Parathyroid adenoma (tissue), 2 donors: ENCODE data around the gene LRP1B.

Source experiments
- H2AFZ ChIP-seq: fragments of 300-600 bp; sonication (generic); one replicate; pipeline ENCODE4 v1.7.0; 2017; ENCODE audit warnings: antibody characterized with exemption, mild to moderate bottlenecking
- H3K27ac ChIP-seq: fragments of 300-600 bp; sonication (generic); one replicate; pipeline ENCODE4 v1.7.0; 2017
- H3K27me3 ChIP-seq: fragments of 300-600 bp; sonication (generic); one replicate; pipeline ENCODE4 v1.7.0; 2017; ENCODE audit warnings: low read length; ENCODE audit not compliant: control insufficient read depth, insufficient read depth
- H3K36me3 ChIP-seq: fragments of 300-600 bp; sonication (generic); one replicate; pipeline ENCODE4 v1.7.0; 2017; ENCODE audit warnings: low read length; ENCODE audit not compliant: control insufficient read depth, insufficient read depth
- H3K4me1 ChIP-seq: fragments of 300-600 bp; sonication (generic); one replicate; pipeline ENCODE4 v1.7.0; 2017; ENCODE audit warnings: control low read depth
- H3K4me2 ChIP-seq: fragments of 300-600 bp; sonication (generic); one replicate; pipeline ENCODE4 v1.7.0; 2017; ENCODE audit warnings: low read length
- H3K4me3 ChIP-seq: fragments of 300-600 bp; sonication (generic); one replicate; pipeline ENCODE4 v1.7.0; 2017; ENCODE audit warnings: low read depth, low read length
- H3K79me2 ChIP-seq: fragments of 300-600 bp; sonication (generic); one replicate; pipeline ENCODE4 v1.7.0; 2017; ENCODE audit warnings: control low read depth
- H3K9ac ChIP-seq: fragments of 300-600 bp; sonication (generic); one replicate; pipeline ENCODE4 v1.7.0; 2017; ENCODE audit warnings: mild to moderate bottlenecking
- H3K9me3 ChIP-seq: fragments of 300-600 bp; sonication (generic); one replicate; pipeline ENCODE4 v1.7.0; 2017; ENCODE audit warnings: low read length; ENCODE audit not compliant: control insufficient read depth
- TF ChIP-seq, protein P1 (sequence below): fragments of 300-600 bp; sonication (generic); IDR thresholded peaks from one replicate; pipeline ENCODE4 v1.7.0; 2017; ENCODE audit warnings: antibody characterized with exemption, mild to moderate bottlenecking
- donor health status: primary hyperparathyroidism.

Gene LRP1B

DNA sequence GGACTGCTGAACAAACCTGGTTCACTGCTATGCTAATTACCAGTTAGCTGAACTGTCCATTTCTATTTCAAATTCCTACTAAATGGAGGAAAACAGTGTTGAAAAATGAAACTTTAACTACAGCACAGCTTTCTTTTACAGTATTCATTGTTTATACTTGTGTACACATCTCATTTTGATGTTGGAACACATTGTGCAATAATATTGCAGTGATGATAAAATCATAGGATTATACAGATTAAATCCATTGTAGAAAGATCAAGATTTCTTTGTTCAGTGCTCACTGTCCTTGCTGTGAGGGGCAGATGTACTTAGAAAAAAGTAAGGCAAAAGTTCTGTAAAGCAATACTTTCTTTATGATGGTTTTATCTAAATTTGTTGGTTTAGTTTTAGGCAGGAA is 1055.1 kb downstream of the LRP1B start:
- TF ChIP-seq, protein P1, sequence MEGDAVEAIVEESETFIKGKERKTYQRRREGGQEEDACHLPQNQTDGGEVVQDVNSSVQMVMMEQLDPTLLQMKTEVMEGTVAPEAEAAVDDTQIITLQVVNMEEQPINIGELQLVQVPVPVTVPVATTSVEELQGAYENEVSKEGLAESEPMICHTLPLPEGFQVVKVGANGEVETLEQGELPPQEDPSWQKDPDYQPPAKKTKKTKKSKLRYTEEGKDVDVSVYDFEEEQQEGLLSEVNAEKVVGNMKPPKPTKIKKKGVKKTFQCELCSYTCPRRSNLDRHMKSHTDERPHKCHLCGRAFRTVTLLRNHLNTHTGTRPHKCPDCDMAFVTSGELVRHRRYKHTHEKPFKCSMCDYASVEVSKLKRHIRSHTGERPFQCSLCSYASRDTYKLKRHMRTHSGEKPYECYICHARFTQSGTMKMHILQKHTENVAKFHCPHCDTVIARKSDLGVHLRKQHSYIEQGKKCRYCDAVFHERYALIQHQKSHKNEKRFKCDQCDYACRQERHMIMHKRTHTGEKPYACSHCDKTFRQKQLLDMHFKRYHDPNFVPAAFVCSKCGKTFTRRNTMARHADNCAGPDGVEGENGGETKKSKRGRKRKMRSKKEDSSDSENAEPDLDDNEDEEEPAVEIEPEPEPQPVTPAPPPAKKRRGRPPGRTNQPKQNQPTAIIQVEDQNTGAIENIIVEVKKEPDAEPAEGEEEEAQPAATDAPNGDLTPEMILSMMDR, result no peak
- no peak overlapping the region for H3K27ac ChIP-seq
- no peaks in the 10 kb centered on the region for H3K4me1 ChIP-seq
- no peaks in the 10 kb centered on the region for H3K9me3 ChIP-seq
- no peaks in the 10 kb centered on the region for H3K79me2 ChIP-seq
- no peak overlapping the region for H2AFZ ChIP-seq
- no peaks in the 10 kb centered on the region for H3K36me3 ChIP-seq
- H3K4me2 ChIP-seq, result no peak overlapping the region
- H3K27me3 ChIP-seq, result no peaks in the 10 kb centered on the region
- no peak overlapping the region for H3K9ac ChIP-seq
- H3K4me3 ChIP-seq, result no peak overlapping the region

DNA sequence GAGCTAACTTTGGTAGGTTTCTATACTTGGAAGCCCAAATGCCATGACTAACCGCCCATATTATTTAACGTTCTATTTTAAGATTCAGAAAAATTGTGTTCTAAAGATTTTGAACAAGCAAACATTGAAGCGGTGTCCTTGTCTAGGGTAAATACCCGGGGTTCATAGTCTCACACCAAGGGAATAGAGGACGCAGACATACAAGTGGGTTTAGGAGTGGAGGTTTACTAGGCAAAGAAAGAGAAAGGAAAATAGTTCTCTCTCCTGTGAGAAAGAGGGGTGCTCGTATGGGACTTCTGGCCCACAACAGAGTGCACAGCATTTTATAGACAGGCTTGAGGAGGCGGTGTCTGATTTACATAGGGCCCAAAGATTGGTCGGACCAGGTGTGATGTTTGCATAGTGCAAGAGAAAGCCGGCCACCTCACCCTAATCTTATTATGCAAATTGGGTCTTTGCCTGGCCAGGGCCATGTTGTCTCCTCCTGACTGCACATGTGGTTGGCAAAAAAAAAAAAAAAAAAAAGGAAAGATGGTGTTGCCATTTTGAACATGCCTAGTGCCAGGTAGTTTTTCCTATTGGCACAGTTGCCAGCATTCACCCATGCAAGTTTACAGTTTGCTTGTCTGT is 1062.6 kb downstream of the LRP1B start:
- no peaks in the 10 kb centered on the region for H3K9me3 ChIP-seq
- no peak overlapping the region for H3K9ac ChIP-seq
- H3K36me3 ChIP-seq, result no peaks in the 10 kb centered on the region

DNA sequence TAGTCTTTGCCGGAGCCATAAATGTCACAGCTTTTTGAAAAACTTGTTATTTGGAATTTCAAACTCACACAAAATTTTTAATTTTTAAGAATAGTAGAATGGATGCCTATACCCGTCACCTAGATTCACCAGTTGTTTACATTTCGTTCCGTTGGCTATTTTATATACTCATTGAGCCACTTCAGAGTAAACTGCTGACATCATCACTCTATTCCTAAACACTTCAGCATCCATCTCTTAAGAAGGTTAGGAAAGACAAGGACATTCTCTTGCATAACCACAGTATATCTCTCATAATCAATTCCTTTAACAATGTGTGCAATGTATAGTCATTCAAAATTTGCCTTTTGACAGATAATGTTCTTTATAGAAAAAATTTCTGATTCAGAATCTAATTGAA is 1065.8 kb downstream of the LRP1B start:
- no peaks in the 10 kb centered on the region for H3K79me2 ChIP-seq
- H3K27me3 ChIP-seq, result no peaks in the 10 kb centered on the region
- no peak overlapping the region for H2AFZ ChIP-seq
- no peak overlapping the region for H3K27ac ChIP-seq
- H3K9ac ChIP-seq, result no peak overlapping the region
- no peak overlapping the region for H3K4me3 ChIP-seq
- no peak overlapping the region for H3K4me2 ChIP-seq
- TF ChIP-seq, protein P1, result no peak
- no peaks in the 10 kb centered on the region for H3K4me1 ChIP-seq
- H3K9me3 ChIP-seq, result no peaks in the 10 kb centered on the region
- H3K36me3 ChIP-seq, result no peaks in the 10 kb centered on the region

More for the DNA sequence above, 1062.6 kb downstream of the LRP1B start:
- H3K4me1 ChIP-seq, result no peaks in the 10 kb centered on the region
- no peak overlapping the region for H3K4me3 ChIP-seq
- H3K79me2 ChIP-seq, result no peaks in the 10 kb centered on the region
- no peak overlapping the region for H3K27ac ChIP-seq
- TF ChIP-seq, protein P1, result no peak
- H3K4me2 ChIP-seq, result no peak overlapping the region
- no peak overlapping the region for H2AFZ ChIP-seq
- H3K27me3 ChIP-seq, result no peaks in the 10 kb centered on the region

DNA sequence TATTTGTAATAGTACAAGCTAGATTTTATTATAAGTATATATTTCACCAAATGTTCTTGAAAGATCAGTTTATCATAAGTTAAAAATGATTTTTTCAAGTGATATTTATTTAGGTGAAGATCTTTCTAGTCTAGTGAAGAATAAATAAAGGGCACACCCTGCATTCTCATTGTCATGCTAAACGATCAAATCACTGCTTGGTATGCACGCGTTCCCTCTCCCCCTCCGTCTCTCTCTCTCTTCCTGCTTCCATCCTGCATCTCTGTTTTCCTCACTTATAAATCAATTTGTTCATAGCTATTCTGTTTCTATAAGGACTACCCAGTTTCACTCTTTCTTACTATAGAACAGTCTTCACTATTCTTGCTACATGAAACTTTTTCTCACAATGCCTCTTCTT is 1067.4 kb downstream of the LRP1B start:
- no peak overlapping the region for H3K27ac ChIP-seq
- H3K9me3 ChIP-seq, result no peaks in the 10 kb centered on the region
- TF ChIP-seq, protein P1, result no peak
- H3K4me2 ChIP-seq, result no peak overlapping the region
- H3K4me1 ChIP-seq, result no peaks in the 10 kb centered on the region
- no peak overlapping the region for H3K9ac ChIP-seq
- no peaks in the 10 kb centered on the region for H3K27me3 ChIP-seq
- no peak overlapping the region for H2AFZ ChIP-seq
- H3K4me3 ChIP-seq, result no peak overlapping the region
- H3K79me2 ChIP-seq, result no peaks in the 10 kb centered on the region
- H3K36me3 ChIP-seq, result no peaks in the 10 kb centered on the region

DNA sequence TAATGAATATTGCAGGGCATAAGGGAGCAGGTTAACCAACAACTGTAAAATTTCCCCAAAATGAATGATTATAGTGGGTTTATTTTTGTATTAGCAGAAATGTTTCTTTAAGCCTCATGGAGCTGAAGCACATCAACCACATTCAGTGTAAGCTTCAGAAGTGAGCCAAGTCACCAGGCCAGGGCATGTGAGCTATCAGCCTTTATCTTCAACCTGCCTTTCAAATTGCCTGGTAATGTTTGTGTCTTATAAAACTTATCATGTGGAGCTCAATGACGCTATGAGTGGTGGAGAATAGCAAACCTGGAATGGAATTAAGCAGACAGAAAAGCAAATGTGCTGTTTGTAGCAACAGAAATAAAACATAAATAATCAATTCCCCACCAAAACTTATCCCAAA is 1068.4 kb downstream of the LRP1B start:
- Histone ChIP-seq H3K79me2 (no peaks in the 10 kb centered on the region), H3K36me3 (no peaks in the 10 kb centered on the region), H3K4me1 (no peaks in the 10 kb centered on the region), H3K27me3 (no peaks in the 10 kb centered on the region), H3K4me3 (no peak overlapping the region), H3K9ac (no peak overlapping the region), H3K27ac (no peak overlapping the region), H3K9me3 (no peaks in the 10 kb centered on the region), H3K4me2 (no peak overlapping the region), H2AFZ (no peak overlapping the region)
- TF ChIP-seq, protein P1, result no peak
